Measurements from ENCODE around the gene COPZ1.
"Not testable (repeated sequence)": the region's sequence is repeated elsewhere in the genome, so short reads cannot be mapped to it uniquely, and the experiment has no call there.

COPZ1 gene

DNA sequence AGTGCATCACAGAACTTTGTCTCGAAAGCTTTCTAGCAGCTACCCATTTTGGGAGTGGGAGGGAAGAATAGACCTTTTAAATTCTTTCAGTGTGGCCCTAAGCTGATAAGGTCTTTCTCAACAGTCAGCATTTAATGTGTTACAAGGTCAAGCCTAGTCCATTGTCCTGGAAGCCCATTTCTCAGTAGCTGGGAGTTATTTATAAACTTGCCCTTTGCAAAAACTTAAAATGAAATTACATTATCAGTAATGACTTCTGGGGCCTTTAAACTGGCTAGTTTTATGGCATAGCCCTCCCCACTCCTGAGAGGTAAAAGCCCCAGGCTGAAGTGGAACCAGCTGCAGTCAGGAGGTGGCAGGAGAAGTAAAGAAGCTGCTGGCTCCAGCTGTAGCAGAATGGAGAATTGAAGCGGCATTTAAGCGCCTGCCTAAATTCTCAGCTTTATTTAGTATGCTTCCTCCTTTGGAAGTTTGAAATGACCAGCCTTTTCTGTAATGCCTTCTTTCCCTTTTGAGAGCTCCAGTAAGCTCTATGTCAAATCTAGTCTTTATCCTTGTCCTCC is 12.4 kb downstream of the COPZ1 start:
- DNase-seq (ENCODE audit: low read depth), result no peak

DNA sequence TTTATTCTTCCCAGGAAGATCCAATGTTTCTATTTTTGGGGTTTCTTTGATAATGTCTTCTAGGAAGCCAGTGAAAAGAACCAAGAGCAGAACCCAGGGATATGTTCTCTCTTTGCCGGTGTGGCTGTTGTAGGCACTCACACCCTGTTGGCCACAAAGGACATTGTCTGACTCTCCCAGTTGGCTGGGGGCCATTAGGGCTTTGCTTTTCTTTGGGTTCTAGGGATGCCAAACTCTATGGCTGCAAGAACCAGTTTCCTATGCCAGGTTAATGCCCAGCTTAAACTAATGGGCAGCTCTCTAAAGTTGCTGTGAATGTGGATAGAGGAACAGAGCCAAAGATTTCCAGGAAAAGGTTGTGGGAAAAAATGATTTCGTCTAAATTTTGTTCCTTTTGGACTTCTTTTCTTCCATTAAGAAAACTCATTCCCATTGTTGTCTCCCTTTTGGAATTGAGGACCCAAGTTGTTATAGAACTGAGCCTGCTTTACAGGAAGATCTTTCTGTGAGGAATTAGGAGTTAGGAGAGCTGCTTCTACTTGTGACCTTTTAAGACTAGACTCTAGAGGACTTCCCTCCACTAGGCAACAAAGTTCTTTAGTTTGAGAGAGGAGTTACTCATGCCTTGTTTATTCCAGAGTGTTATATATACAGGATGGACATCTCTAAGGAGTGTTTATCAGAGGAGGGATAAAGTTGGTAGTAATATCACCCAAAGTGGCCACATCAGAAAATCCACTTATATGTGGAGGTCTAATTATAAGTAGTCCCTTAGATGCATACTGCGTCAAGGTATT is 13.1 kb downstream of the COPZ1 start:
- DNase-seq (ENCODE audit: low read depth), result no peak

DNA sequence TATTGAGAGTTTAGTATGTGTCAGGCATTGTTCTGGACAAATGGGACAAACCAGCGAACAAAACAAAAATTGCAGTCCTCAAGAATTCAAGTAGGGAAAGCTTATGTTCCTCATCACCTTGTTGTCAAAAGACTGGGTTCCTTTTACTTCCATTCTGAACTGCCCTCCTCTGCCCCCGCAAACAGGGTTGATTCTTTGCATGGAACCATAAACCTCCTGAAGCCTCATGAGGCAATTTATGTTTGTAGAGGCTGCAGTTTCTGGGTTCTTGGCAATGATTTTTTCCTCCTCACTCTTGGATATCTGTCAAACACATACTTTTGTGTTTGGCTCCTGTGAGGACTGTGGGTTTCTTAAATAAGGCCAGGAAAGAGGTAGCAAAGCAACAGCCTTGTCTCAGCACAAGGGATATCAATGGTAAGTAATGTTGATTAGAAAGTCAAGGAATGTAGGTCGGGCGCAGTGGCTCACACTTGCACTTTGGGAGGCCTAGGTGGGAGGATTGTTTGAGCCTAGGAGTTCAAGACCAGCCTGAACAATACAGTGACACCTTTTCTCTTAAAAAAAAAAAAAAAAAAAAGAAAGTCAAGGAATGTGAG is 13.9 kb downstream of the COPZ1 start:
- DNase-seq (ENCODE audit: low read depth), result peak; percentile 32

DNA sequence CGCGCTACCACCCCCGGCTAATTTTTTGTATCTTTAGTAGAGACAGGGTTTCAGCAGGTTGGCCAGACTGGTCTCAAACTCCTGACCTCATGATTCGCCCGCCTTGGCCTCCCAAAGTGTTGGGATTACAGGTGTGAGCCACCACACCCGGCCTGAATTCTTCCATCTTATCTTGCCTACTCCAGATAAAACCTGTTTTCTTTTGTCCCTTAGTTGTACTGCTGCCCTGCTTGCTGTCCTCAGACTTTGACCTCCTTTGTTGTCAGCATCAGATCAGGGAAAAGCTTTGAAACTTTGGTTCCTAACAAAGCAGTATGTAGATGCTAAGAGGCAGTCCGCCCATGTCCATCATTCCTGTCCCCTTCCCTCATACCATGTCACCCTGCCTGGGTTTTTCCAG is 15.9 kb downstream of the COPZ1 start:
- DNase-seq (ENCODE audit: low read depth), result no peak

DNA sequence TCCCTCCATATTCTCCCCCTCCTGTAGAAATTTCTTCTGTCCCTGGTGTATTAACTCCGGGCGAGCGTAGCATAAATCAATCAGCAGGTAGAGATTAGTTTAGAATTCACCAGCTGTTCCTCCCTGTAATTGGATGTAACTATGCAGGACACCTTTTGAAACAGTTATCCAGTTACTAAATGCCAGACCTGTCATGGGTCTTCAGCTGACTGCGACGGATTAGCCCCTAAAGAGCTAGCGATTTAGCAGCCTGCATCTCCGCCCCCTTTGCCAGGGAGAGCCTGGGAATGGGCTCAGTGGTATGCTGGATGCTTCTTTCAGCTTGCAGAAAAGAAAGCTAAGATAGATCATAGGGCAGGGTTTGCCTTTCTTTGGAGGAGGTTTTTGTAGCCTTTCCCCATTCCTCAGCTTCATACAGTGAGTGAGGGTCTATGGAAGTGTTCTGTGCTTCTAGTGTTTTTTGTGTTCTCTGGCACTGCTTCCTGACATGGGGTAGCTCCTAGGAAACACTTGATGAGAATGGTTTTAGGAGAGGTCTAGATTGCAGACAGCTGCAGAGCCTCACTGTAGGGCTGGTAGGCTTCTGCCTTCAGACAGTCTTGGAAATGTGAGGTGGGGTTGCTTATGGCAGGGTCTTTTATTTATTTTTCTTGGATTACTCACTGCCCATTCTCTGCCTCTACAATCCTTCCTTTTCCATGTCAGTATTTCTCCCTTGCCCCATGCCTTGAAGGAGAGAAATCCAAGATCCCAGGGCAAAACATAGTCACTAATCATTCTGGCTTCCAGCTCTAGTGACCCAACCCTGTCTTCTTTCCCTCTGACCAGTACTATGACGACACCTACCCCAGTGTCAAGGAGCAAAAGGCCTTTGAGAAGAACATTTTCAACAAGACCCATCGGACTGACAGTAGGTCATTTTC is 16.7 kb downstream of the COPZ1 start:
- DNase-seq (ENCODE audit: low read depth), result no peak

DNA sequence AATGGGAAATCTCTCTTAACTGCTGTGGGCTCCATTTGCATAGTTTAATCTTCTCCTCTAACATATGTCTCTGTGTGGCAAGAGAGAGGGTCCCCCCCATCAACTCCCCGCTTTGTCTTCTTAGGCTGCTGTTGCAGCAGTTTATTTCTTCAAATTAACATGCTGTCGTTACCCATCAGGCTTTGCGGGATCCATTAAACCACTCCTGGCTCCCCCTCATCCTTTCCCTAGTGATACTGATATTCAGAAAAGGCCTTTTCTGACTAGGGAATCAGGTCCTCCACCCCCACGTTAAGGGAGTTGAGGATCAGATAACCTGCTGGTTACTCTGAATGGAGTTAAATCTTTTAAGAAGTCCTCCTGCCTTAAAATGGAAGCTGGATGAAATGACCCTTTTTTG is 24.1 kb downstream of the COPZ1 start:
- DNase-seq (ENCODE audit: low read depth), result no peak

DNA sequence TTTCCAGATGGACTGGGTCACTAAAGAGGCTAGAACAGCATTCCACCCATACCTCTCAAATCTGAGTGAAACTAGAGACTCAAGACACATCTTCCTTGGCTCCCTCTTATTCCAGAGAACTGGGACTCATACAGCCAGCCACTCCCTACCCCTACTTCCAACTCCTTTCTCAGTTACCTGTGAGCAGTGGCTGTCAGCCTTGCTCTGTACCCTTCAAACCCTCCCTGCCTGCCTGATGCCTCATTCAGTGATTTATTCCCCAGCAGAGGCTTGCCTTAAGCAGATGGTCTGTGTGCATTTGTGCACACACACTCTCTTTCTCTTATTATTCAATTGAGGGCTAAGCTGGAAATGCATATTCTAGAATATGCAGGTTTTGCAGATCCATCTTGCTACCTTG is 24.7 kb downstream of the COPZ1 start:
- DNase-seq (ENCODE audit: low read depth), result no peak

DNA sequence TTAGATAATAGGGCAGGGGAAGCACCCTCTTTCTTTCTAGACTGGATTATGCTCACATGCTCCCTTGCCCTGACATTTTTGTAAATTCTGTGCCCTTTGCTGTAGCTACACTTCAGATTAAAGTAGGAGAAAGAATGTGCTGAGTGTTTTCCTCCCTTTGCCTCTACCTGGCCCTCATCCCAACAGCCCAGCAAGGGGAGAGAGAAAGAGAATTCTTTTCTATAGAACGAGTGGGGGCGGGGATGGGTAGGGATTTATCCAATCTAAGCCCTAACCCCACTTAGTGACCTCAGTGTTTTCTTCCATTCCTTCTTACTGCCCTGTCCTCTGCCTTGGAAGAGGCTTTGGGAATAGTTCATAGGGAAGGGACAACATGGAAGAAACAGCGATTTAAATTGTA is 25.8 kb downstream of the COPZ1 start:
- no peak for DNase-seq (ENCODE audit: low read depth)

DNA sequence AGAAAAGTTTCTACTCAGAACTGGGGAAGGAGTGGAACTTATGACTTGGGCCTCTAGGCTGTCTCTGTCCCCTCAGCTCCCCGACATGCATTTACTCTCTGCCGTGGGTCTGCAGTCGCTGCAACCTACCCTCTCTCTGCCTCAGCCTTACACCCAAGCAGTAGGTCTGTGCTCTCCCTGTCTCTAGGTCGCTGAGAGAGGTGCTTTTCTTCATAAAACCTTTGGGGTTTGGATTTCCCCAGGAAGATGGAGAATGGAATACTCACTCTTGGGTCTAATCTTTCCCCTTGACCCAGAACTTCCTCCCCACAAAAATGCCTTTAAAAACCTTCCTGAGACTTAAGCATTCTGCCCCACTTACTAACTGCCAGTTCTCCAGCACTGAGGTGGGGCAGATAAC is 26.4 kb downstream of the COPZ1 start:
- DNase-seq (ENCODE audit: low read depth), result no peak

DNA sequence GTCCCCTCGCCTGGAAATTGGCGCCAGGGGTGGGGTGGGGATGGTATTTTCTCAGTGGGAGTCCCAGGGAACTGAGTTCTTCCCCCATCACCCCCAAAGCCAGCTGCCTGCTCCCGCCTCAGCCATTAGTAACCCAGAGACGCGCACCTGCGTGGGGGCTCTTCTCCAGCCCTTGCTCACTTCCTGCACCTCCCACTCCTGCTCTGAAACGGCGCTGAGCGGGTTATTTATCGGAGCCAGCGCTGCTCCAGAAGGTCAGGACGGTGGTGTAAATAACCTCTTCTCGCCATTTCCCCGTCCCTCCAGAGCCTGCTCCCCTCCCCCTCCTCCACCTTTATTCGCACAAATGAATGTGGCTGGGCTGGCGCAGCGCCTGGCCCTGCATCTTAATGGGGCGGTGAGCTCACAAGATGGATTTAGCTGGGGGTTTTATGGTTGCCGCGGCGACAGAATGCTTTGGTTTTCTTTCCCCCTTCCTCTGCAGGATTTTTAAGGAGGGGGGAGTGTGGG is 27.1 kb downstream of the COPZ1 start:
- no peak for DNase-seq (ENCODE audit: low read depth)

DNA sequence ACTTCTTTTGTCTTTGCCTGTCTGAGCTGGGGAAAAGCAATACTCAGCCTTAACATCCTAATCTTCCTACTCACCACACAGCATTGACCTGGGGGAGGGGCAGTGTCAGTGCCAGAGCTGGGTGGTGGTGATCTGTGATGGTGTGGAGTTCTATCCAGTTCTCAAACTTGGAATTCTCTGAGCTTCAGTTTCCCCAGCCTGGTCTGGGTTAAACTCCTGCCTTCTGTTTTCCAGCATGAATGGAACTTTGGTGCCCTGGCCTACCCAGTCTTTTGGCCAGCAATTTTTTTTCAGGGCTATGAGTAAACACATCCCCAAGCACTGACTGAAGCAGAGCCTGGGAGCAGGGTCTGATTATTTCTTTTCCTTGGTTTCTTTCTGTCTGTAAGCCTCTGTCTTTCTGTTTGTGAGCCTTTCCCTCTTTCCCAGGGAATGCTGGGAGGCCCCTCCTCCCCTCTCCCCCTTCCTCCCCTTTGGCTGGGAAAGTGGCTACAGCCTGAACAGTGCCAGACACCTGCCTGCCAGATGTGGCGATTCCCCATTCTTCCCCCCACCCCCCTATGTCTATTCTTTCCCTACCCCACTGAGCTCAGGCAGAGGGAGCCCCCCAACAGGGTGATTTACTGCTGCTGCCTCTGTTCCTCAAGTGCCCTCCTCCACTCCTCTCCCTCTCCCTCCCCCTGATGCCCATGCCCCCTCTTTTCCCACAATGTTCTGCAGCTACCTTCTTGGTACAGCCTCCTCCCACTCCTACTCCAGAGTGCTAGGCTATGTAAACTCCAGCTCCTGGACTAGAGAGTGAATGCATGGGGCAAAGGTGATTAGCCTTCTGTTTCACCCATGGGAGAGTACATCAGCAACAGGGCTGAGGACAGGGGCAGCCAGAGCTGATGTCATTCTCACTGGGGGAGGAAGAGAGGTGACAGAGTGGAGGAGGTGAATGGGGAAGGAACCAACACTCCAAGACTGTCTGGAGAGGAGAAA is 28.3 kb downstream of the COPZ1 start:
- peak; percentile 39 for DNase-seq (ENCODE audit: low read depth)

DNA sequence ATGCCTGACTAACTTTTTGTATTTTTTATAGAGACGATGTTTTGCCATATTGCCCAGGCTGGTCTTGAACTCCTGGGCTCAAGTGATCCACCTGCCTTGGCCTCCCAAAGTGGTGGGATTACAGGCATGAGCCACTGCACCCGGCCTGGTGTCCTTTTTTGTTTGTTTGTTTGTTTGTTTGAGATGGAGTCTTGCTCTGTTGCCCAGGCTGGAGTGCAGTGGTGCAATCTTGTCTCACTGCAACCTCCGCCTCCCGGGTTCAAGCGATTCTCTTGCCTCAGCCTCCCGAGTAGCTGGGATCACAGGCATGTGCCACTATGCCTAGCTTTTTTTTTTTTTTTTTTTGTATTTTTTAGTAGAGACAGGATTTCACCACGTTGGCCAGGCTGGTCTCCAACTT is 29.3 kb downstream of the COPZ1 start:
- DNase-seq (ENCODE audit: low read depth), result not testable (repeated sequence)

DNA sequence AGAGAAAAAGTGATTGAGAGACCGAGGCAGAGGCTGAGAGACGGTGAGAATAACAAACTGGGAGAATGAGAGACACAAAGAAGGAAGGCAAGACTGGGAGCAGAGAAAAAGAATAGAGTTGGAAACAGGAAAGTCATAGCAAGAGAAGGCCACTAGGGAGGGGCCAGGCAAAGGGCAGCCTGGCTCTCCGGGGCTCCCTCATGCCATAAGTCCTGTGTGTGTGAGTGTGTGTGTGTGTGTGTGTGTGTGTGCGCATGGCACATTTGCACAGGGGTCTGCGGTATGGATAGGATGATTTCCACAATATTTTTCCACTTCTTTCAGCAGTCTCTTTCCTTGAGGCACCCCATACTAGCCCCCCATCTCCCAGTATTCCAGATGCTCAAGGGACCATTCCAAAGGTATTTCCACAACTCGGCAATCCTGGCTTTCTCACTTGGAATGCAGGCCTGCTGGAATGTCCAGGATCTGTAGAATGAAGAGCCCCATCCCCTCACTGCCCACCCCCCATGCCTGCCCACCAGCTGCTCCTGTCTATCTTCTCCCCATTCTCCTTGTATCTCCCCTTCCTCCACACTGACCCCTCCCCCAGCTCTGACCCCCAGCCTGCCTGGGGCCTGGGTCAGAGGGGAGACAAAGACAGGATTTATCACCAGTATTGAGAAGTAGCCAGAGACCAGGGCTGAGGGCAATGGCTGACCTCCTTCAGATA is 30.3 kb downstream of the COPZ1 start:
- DNase-seq (ENCODE audit: low read depth), result no peak

DNA sequence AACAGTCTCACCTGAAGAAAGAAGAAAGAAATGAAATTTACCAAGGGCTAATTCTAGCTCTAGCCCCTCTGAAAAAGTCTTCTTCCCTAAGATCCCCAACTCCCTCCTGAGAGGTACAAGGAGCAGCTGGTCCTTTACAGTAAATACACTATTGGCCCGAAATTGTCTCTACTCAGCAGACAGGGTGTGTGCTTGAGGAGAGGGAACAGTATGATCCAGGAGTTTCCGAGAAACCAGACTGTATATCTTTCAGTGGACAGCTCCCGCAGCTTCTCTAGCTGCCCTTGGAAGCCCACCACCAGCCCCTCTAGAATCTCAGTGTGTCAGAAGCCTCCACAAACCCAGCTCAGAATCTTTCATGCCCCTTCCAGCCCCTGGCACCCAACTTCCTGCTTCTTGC is 31.3 kb downstream of the COPZ1 start:
- DNase-seq (ENCODE audit: low read depth), result no peak

DNA sequence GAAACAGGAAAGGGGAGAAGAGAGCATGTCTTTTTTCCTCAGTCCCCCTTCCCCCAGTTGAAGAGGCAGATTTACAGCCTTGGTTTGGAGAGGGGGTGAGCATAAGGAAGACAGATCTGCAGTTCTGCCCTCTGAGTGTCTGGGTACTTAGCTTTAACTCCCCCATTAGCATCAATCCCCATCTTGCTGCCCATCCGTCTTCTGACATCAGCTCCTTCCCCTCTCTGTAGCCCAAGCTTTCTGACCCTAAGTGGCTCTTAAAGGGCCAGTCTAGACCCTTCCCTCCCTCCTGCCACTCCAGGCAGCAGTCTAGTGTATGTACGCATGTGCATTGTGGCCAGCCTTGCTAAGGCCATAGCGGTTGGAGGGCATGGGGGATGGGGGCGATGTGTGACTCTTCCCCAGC is 32.0 kb downstream of the COPZ1 start:
- no peak for DNase-seq (ENCODE audit: low read depth)

DNA sequence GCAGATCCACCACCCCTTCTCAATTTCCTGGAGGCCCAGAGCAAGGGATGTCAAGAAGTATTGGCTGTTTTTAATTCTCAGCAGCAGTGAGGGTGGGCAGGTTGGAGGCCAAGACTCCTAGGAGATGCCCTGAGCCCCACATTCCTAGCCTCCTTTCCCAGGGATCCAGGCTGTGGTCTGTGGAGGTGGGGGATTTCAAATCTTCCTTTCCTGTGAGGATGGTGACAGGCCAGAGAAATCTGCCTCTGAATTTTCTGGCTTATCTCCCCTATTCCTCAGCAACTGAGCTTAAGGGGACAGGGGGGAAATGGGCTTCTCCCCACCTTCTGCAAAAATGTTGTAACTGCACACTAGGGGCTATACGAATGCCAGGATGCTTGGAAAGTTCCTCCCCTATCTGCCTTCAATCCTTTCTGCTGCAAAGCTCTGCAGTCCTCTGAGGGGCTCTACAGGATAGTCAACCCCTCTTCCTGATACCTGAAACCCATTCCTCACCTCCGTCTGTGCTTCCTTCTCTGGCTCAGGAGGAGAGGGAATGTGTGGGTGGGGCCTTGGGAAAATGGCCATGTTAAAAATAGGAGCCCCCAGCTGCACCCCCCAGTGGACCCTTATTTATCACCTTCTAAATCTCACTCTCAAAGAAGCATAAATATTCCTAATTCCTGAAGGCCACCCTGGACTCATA is 32.7 kb downstream of the COPZ1 start:
- DNase-seq (ENCODE audit: low read depth), result no peak

DNA sequence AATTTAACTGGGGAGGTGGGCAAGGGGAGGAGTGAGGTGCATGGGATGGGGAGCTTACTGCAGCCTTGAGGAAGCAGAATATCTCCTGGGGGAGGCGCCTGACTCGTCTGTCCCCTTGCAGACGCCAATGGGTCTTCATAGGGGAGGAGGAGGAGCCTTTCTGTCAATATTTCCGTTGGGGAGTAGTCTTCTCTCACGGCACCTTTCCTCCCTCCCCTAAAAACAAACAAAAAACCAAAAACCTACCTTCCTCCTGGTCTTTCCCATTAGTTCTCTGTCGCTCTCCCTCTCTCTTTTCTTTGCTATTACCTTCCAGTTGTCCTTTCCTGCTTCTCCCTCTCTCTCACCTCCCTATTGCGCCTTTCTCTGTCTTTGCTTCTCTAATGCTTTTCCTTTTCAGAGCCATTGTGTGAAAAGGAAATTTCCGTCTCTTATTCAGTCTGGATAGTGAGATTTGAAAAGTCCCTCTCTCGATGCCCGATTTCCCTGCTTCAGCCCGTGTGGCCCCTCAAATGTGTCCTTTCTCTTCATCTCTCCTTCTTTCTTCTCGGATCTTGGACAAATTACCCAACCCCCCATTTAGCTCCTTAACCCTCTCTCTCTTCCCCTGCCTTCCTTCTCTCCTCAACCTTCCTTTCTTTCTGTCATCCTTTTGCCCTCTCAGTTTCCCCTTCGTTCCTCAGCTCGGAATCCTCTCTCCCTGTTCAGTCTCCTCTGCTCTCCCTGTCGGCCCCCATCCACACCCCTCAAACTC is 33.4 kb downstream of the COPZ1 start:
- no peak for DNase-seq (ENCODE audit: low read depth)

DNA sequence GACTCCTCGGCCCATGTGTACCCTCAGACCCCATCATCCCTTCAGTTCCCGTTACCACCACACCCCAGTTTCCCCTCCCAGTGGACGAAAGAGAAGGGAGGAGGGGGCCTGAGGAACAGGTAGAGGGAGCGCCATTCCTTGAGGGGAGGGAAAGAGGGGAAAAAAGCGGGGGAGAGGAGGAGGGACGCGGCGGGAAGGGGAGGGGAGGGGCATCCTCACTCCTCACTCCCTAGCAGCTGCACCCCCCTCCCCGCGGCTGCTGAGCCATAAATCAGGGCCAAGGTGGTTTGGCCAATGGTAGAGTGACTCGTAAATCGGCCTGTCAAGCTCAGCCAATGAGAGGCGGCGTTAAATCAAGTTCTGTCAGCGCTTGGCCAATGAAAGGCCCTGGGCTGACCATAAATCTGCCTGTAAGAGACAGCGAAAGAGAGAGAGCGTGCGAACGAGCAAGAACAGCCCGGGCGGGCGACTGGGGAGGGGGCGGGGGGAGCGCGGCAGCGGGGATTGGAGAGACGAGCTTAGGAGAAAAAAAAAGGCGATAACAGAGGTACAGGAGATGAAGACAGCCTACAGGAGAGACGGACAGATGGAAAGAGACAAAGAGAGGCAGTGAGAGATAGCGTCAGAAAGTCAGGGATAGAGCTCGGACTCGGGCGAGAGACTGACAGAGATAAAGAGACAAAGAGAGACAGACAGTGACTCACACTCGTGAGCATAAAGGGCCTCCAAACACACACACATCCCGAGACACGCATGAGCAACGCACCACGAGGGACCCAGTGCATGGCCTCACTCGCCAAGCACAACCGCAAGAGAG is 34.2 kb downstream of the COPZ1 start:
- peak; percentile 100 for DNase-seq (ENCODE audit: low read depth)

Data from fibroblast of gingiva (primary cell).